Naive thymus-derived CD4-positive, alpha-beta T cell (primary cell): Measurements from ENCODE around the gene USP8. TPM values are rescaled to one million over a fixed set of nuclear protein-coding genes. Genes with fewer than 3 reads are reported as not detected.
"Not testable (repeated sequence)": the region's sequence is repeated elsewhere in the genome, so short reads cannot be mapped to it uniquely, and the experiment has no call there.

Experiments used
- ATAC-seq: fragments of 150-1000 bp; cut with Tn5 transposase; 2 replicates; pipeline ENCODE4 v1.10.0; 2021; ENCODE audit warnings: mild to moderate bottlenecking, moderate library complexity
- CTCF ChIA-PET: fragments of 350-600 bp; sonication (Branson Sonifier 250); formaldehyde crosslinking; loops from one replicate; lab custom pipeline; 2021; ENCODE audit warnings: antibody characterized with exemption; lab: Charles Lee
- POLR2A ChIA-PET: fragments of 350-600 bp; sonication (Branson Sonifier 250); formaldehyde crosslinking; loops from one replicate; lab custom pipeline; 2021; ENCODE audit warnings: antibody characterized with exemption, inconsistent platforms; lab: Charles Lee
- DNase-seq, 9 donors: peaks; one replicate each; pipeline versions ENCODE4 v3.0.0 to v3.0.0-alpha.2; 2020 to 2022; ENCODE audit warnings: mixed read lengths in 1 of 9
- H3K27ac ChIP-seq: one replicate; pipeline ENCODE4 v1.7.0; 2013; ENCODE audit warnings: mild to moderate bottlenecking, low read depth, low read length, moderate library complexity
- H3K27me3 ChIP-seq, 2 donors: one replicate each; pipeline ENCODE4 v1.7.0; 2013; ENCODE audit warnings: low read length in 2 of 2, mild to moderate bottlenecking in 2 of 2, moderate library complexity in 2 of 2; ENCODE audit not compliant: control insufficient read depth in 2 of 2, insufficient read depth in 2 of 2
- H3K36me3 ChIP-seq, 3 experiments: 1 replicate in 2 of 3; 2 replicates in 1 of 3; pipeline ENCODE4 v1.7.0; 2013; ENCODE audit warnings: low read length in 3 of 3, mild to moderate bottlenecking in 3 of 3, moderate library complexity in 1 of 3; ENCODE audit not compliant: insufficient read depth in 3 of 3, control insufficient read depth in 2 of 3
- H3K4me1 ChIP-seq, 2 donors: one replicate each; pipeline ENCODE4 v1.7.0; 2013; ENCODE audit warnings: low read length in 2 of 2, mild to moderate bottlenecking in 2 of 2, moderate library complexity in 1 of 2; ENCODE audit not compliant: control insufficient read depth in 2 of 2, insufficient read depth in 2 of 2
- H3K4me3 ChIP-seq: 2 replicates; pipeline ENCODE4 v1.7.0; 2013; ENCODE audit warnings: mild to moderate bottlenecking, low read length
- H3K9me3 ChIP-seq, 3 experiments: 1 replicate in 2 of 3; 2 replicates in 1 of 3; pipeline ENCODE4 v1.7.0; 2013; ENCODE audit warnings: low read length in 3 of 3; ENCODE audit not compliant: control insufficient read depth in 2 of 3
- H3K27ac Mint-ChIP-seq, 9 donors: one replicate each; pipeline ENCODE4 v1.8.0; 2020 to 2022; ENCODE audit warnings: mixed read lengths in 9 of 9, mild to moderate bottlenecking in 8 of 9, moderate library complexity in 5 of 9, inconsistent platforms in 2 of 9
- H3K27me3 Mint-ChIP-seq, 5 donors: one replicate each; pipeline ENCODE4 v1.8.0; 2021 to 2022; ENCODE audit warnings: mixed read lengths in 5 of 5, mild to moderate bottlenecking in 1 of 5
- H3K36me3 Mint-ChIP-seq, 5 donors: one replicate each; pipeline ENCODE4 v1.8.0; 2020 to 2022; ENCODE audit warnings: mixed read lengths in 5 of 5, mild to moderate bottlenecking in 3 of 5, inconsistent platforms in 1 of 5
- H3K4me1 Mint-ChIP-seq, 7 donors: one replicate each; pipeline ENCODE4 v1.8.0; 2020 to 2022; ENCODE audit warnings: mixed read lengths in 7 of 7, mild to moderate bottlenecking in 3 of 7, inconsistent platforms in 1 of 7
- H3K4me3 Mint-ChIP-seq, 10 donors: one replicate each; pipeline ENCODE4 v1.8.0; 2020 to 2022; ENCODE audit warnings: mild to moderate bottlenecking in 10 of 10, mixed read lengths in 10 of 10, moderate library complexity in 6 of 10, inconsistent platforms in 2 of 10
- H3K9me3 Mint-ChIP-seq, 11 donors: one replicate each; pipeline ENCODE4 v1.8.0; 2020 to 2022; ENCODE audit warnings: mixed read lengths in 11 of 11, mild to moderate bottlenecking in 4 of 11, inconsistent platforms in 1 of 11, moderate library complexity in 1 of 11
- intact Hi-C, 2 donors: fragments of 100-400 bp; cut with micrococcal nuclease; formaldehyde crosslinking; loops; one replicate each; pipeline ENCODE4 v1.15.1; 2023
- polyA plus RNA-seq, 2 donors: library from polyadenylated mRNA; unstranded; fragments of 300-500 nt; fragmentation: Illumina TruSeq; gene quantifications; one replicate each; pipeline ENCODE4 v1.2.3, GENCODE V29; 2021
- total RNA-seq, 6 experiments: library from RNA in 5 of 6; stranded (reverse) in 5 of 6; gene quantifications; 1 replicate in 5 of 6; 2 replicates in 1 of 6; pipeline ENCODE4 v1.2.3 and lab custom pipeline; 2021 to 2026

The USP8 gene
- total and polyA plus RNA-seq, 7 experiments from 2014 or later: 34.7 to 61.8 (median 56.2) TPM

DNA sequence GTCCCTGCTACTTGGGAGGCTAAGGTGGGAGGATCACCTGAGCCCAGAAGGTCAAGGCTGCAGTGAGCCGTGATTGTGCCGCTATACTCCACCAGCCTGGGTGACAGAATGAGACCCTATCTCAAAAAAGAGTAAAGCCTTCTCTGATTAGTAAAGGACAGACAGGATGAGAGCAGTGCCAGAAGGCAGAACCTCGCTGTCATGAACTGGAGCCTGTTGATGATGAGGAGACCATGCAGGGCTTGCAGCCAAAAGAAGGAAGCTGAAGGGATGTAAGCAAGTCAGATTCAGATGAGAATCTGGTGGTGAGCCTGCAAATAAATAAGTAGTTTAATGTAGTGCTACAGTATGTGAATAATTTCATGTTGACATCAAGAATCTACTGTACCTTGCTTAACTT, 69.4 kb downstream of the USP8 start:
- peaks cover 28 to 69% (median 35%) of the 10 kb centered on the region in 3 experiments for H3K36me3 ChIP-seq
- Mint-ChIP-seq H3K36me3 (peaks cover 4 to 65% (median 34%) of the 10 kb centered on the region in 5 donors), H3K27me3 (no peaks in the 10 kb centered on the region), H3K9me3 (no peaks in the 10 kb centered on the region), H3K4me1 (no peaks in the 10 kb centered on the region), H3K27ac (peak overlapping the region in 1 of 9 donors; percentile 62), H3K4me3 (no peak overlapping the region)
- H3K27me3 ChIP-seq: no peaks in the 10 kb centered on the region
- no peak for DNase-seq
- intact Hi-C loops: no loop called here
- ChIA-PET POLR2A (no interaction called here), CTCF (no interaction called here)
- ATAC-seq: no peak
- H3K4me3 ChIP-seq: no peak overlapping the region
- H3K27ac ChIP-seq: no peak overlapping the region
- no peaks in the 10 kb centered on the region for H3K4me1 ChIP-seq
- no peaks in the 10 kb centered on the region for H3K9me3 ChIP-seq

DNA sequence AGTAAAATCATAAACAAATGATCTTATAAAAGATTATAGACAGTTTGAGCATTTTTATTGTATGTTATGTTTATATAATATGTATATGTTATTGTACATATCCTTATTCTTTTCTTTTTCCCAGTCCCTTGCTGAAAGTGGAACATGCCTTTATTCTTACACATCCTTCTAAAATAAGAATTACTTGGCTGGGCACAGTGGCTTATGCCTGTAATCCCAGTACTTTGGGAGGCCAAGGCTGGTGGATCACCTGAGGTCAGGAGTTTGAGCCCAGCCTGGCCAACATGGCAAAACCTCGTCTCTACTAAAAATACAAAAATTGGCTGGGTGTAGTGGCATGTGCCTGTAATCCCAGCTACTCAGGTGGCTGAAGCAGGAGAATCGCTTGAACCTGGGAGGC, 70.3 kb downstream of the USP8 start:
- CTCF ChIA-PET, ATAC-seq, H3K4me1 ChIP-seq, H3K4me3 Mint-ChIP-seq, H3K27me3 ChIP-seq, H3K9me3 ChIP-seq, H3K9me3 Mint-ChIP-seq, DNase-seq, H3K4me3 ChIP-seq, H3K27ac ChIP-seq, H3K4me1 Mint-ChIP-seq, H3K27me3 Mint-ChIP-seq, POLR2A ChIA-PET, intact Hi-C loops: not testable (repeated sequence)
- Mint-ChIP-seq H3K27ac (peak overlapping the region in 1 of 9 donors; percentile 32), H3K36me3 (peaks cover 4 to 69% (median 36%) of the 10 kb centered on the region in 5 donors)
- peaks cover 28 to 78% (median 38%) of the 10 kb centered on the region in 3 experiments for H3K36me3 ChIP-seq

DNA sequence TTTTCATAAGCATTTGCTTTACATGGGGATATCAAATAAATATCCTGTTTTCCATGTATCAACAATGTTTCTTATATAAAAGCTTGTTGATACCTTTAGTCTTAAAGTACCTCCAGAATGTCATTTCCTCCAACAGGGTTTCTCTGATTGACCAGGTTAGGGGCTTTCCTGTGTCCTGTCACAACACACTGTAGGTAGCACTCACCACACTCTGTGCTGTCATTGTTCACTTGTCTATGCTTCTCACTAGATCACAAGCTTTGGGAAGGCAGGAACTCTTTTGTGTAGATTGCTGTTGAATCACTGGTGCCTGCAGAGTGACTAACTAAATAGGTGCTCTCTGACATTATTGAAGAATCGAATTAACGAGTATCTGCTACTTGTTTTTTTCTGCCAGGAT, 72.5 kb downstream of the USP8 start:
- no peak overlapping the region for H3K27ac ChIP-seq
- no peak overlapping the region for H3K4me3 Mint-ChIP-seq
- no peaks in the 10 kb centered on the region for H3K4me1 Mint-ChIP-seq
- H3K36me3 ChIP-seq: peaks cover 22 to 69% (median 30%) of the 10 kb centered on the region in 3 experiments
- peak overlapping the region in 1 of 9 donors; percentile 67 for H3K27ac Mint-ChIP-seq
- H3K9me3 ChIP-seq: no peaks in the 10 kb centered on the region
- peaks cover 5 to 64% (median 37%) of the 10 kb centered on the region in 5 donors for H3K36me3 Mint-ChIP-seq
- intact Hi-C loops: no loop called here
- H3K27me3 Mint-ChIP-seq: no peaks in the 10 kb centered on the region
- POLR2A ChIA-PET: no interaction called here
- CTCF ChIA-PET: no interaction called here
- DNase-seq: no peak
- no peaks in the 10 kb centered on the region for H3K4me1 ChIP-seq
- no peaks in the 10 kb centered on the region for H3K27me3 ChIP-seq
- H3K4me3 ChIP-seq: no peak overlapping the region
- no peaks in the 10 kb centered on the region for H3K9me3 Mint-ChIP-seq
- no peak for ATAC-seq

DNA sequence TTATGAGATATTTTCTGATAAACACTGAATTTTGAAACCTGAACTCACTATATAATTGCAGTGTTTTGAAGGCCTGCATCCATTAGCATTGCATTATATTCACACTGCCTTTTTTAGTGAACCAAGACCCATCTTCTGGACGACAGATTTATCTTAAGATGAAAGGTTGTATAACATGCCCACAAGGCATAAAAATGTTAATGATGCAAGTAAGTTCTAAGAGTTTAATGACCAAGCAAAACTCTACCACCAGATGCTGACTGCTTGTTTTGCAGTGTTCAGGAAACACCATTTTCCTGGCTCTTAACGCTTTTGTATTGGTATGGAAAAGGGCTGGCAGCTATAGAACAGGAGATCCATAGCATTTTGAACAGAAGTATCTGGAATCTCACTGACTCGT, 76.1 kb downstream of the USP8 start:
- Histone ChIP-seq H3K4me3 (no peak overlapping the region), H3K36me3 (peaks cover 9 to 45% (median 14%) of the 10 kb centered on the region in 3 experiments), H3K4me1 (no peaks in the 10 kb centered on the region), H3K27ac (no peak overlapping the region), H3K27me3 (no peaks in the 10 kb centered on the region), H3K9me3 (no peaks in the 10 kb centered on the region)
- H3K36me3 Mint-ChIP-seq: peaks cover 7 to 56% (median 28%) of the 10 kb centered on the region in 5 donors
- no peak overlapping the region for H3K4me3 Mint-ChIP-seq
- H3K27ac Mint-ChIP-seq: no peak overlapping the region
- peaks cover 0 to 11% (median 0%) of the 10 kb centered on the region in 7 donors for H3K4me1 Mint-ChIP-seq
- ATAC-seq (no peak), DNase-seq (no peak)
- CTCF ChIA-PET: no interaction called here
- no peaks in the 10 kb centered on the region for H3K27me3 Mint-ChIP-seq
- intact Hi-C loops: no loop called here
- H3K9me3 Mint-ChIP-seq: no peaks in the 10 kb centered on the region
- POLR2A ChIA-PET: no interaction called here

DNA sequence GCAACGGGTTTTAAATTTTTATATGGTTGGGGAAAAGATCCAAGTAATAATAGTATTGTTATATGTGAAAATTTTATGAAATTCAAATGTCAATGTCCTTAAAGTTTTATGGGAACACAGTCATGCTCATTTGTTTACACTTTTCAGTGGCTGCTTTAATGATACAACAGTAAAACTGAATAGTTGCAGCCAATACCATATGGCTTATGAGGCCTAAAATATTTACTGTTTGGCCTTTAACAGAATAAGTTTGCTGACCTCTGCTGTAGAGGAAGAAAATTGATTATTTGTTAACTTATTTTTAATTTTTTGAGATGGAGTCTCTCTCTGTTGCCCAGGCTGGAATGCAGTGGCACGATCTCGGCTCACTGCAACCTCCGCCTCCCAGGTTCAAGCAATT, 77.6 kb downstream of the USP8 start:
- Mint-ChIP-seq H3K4me1 (peaks cover 0 to 11% (median 0%) of the 10 kb centered on the region in 7 donors), H3K27me3 (no peaks in the 10 kb centered on the region), H3K9me3 (no peaks in the 10 kb centered on the region), H3K36me3 (peaks cover 8 to 51% (median 26%) of the 10 kb centered on the region in 5 donors), H3K27ac (no peak overlapping the region), H3K4me3 (no peak overlapping the region)
- H3K4me1 ChIP-seq: no peaks in the 10 kb centered on the region
- ChIA-PET CTCF (no interaction called here), POLR2A (no interaction called here)
- H3K9me3 ChIP-seq: no peaks in the 10 kb centered on the region
- DNase-seq: no peak
- intact Hi-C loops: no loop called here
- no peaks in the 10 kb centered on the region for H3K27me3 ChIP-seq
- ATAC-seq: no peak
- H3K36me3 ChIP-seq: peaks cover 5 to 35% (median 14%) of the 10 kb centered on the region in 3 experiments
- no peak overlapping the region for H3K27ac ChIP-seq
- H3K4me3 ChIP-seq: no peak overlapping the region

DNA sequence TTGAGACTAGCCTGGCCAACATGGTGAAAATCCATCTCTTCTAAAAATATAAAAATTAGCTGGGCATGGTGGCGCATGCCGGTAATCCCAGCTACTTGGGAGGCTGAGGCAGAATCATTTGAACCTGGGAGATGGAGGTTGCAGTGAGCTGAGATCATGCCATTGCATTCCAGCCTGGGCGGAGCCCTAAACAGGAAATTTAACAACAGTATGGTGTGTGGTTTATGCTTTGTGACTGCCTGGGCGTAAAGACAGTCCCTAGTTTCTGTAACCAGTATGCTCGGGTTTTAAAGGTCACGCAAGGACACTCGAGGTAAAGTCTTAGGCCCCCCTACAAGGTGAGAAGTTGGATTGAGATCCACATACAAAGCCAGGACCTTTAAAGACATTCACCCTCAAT, 78.9 kb downstream of the USP8 start:
- intact Hi-C loops: no loop called here
- Histone ChIP-seq H3K4me1 (no peaks in the 10 kb centered on the region), H3K9me3 (no peaks in the 10 kb centered on the region), H3K27ac (no peak overlapping the region), H3K27me3 (no peaks in the 10 kb centered on the region), H3K4me3 (no peak overlapping the region), H3K36me3 (peaks cover 5 to 29% (median 14%) of the 10 kb centered on the region in 3 experiments)
- DNase-seq (no peak), ATAC-seq (no peak)
- Mint-ChIP-seq H3K9me3 (no peaks in the 10 kb centered on the region), H3K36me3 (peaks cover 8 to 44% (median 23%) of the 10 kb centered on the region in 5 donors), H3K4me3 (no peak overlapping the region), H3K27ac (no peak overlapping the region), H3K4me1 (peaks cover 0 to 11% (median 0%) of the 10 kb centered on the region in 7 donors), H3K27me3 (no peaks in the 10 kb centered on the region)
- POLR2A ChIA-PET: no interaction called here
- CTCF ChIA-PET: no interaction called here

DNA sequence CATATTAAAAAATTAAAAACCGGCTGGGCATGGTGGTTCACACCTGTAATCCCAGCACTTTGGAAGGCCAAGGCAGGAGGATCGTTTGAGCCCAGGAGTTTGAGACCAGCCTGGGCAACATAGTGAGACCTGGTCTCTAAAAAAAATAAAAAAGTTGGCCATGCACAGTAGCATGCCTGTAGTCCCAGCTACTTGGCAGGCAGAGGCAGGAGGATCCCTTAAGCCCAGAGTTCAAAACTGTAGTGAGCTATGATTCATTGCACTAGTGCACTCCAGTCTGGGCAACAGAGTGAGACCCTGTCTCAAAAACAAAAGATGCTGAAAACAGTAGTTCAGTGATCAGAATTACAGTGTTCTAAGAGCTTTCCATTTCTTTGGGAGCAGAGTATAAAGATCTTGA, 81.5 kb downstream of the USP8 start:
- DNase-seq, H3K36me3 ChIP-seq, H3K9me3 Mint-ChIP-seq, POLR2A ChIA-PET, H3K27ac Mint-ChIP-seq, H3K4me1 ChIP-seq, H3K4me3 Mint-ChIP-seq, H3K27ac ChIP-seq, CTCF ChIA-PET, intact Hi-C loops, H3K4me3 ChIP-seq, ATAC-seq, H3K27me3 ChIP-seq, H3K27me3 Mint-ChIP-seq, H3K9me3 ChIP-seq: not testable (repeated sequence)
- Mint-ChIP-seq H3K4me1 (peaks cover 0 to 11% (median 0%) of the 10 kb centered on the region in 7 donors), H3K36me3 (peaks cover 6 to 31% (median 7%) of the 10 kb centered on the region in 5 donors)
